Muscle of leg (tissue), 11 donors: Measurements from ENCODE around the gene CSTPP1. TPM values are rescaled to one million over a fixed set of nuclear protein-coding genes. Genes with fewer than 3 reads are reported as not detected.

Experiments used
- DNase-seq: peaks from one replicate; pipeline ENCODE4 v3.0.0; 2013
- H3K27ac ChIP-seq: one replicate; pipeline ENCODE4 v1.5.1; 2013; ENCODE audit warnings: mild to moderate bottlenecking, low read length, control low read depth
- H3K27me3 ChIP-seq: one replicate; pipeline ENCODE4 v1.6.1; 2013; ENCODE audit warnings: low read length; ENCODE audit not compliant: control insufficient read depth, insufficient read depth
- H3K36me3 ChIP-seq: one replicate; pipeline ENCODE4 v1.6.1; 2013; ENCODE audit warnings: low read length; ENCODE audit not compliant: control insufficient read depth, insufficient read depth
- H3K4me1 ChIP-seq: one replicate; pipeline ENCODE4 v1.6.1; 2013; ENCODE audit warnings: low read length; ENCODE audit not compliant: control insufficient read depth, insufficient read depth
- H3K4me3 ChIP-seq: one replicate; pipeline ENCODE4 v1.5.1; 2013; ENCODE audit warnings: low read length, control low read depth
- H3K9me3 ChIP-seq: replicated peaks from 2 replicates; pipeline ENCODE4 v1.6.1; 2013; ENCODE audit warnings: low read depth, low read length; ENCODE audit not compliant: control insufficient read depth
- whole genome bisulfite sequencing: methylation state at CpG from one replicate; pipeline ENCODE4 v1.1.5; 2013; ENCODE audit warnings: missing lambda C conversion rate; ENCODE audit not compliant: insufficient coverage; 5-methylcytosine and 5-hydroxymethylcytosine counted together
- polyA plus RNA-seq, 8 donors: library from polyadenylated mRNA; unstranded; fragments of 120-200 nt; gene quantifications; one replicate each; pipeline versions ENCODE4 v1.2.1 to v1.2.3, GENCODE V29; 2013; ENCODE audit warnings: inconsistent platforms in 1 of 8, low replicate concordance in 1 of 8; ENCODE audit not compliant: insufficient read length in 8 of 8, insufficient read depth in 1 of 8
- total RNA-seq: library from RNA; stranded (reverse); fragments of 120-200 nt; gene quantifications from one replicate; pipeline ENCODE4 v1.2.4, GENCODE V29; 2013

Gene CSTPP1
- total and polyA plus RNA-seq, 9 donors, result 14.1 to 23.9 (median 23.1) TPM

DNA sequence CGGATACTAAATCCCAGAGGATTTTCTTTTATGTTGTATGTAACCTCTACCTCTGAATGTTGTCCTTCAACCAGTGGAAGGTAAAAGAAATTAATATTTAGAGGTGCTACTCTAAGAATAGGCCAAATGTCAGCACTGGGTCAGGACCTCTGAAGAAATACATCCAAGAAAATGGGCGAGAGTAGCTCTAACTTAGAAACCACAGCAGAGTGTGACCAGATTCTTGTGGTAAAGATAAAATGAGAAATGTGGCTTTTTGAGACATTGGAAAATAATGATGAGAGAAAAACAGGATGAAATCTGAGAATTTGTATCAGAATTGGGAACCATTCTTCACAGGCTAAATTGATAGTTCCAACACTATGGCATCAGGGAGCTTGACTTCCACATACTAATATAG, 63.5 kb downstream of the CSTPP1 start:
- Histone ChIP-seq H3K4me3 (no peak overlapping the region), H3K4me1 (peaks cover 9% of the 10 kb centered on the region), H3K27ac (no peak overlapping the region), H3K36me3 (no peaks in the 10 kb centered on the region), H3K27me3 (no peaks in the 10 kb centered on the region), H3K9me3 (no peaks in the 10 kb centered on the region)
- 100% methylated on average over 1 of the region's 2 CpGs for WGBS
- DNase-seq, result no peak

DNA sequence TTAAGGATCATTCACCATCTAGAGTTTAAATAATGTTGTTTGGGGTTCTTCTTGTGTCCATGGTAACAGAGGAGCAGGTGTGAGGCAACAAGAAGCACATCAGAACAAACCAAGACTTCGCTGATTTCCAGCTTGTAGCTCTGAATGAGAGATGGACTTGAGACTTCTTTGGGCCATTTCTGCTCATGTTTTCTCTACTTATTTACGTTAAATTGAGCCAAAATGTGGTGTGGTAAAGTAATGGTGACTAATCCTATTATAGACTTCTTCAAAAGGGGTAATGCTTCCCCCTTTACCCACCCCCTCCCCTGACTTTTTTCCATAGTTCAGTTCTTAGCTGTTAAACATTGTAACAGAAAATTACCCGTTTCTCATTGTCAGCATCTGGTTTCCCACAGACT, 65.2 kb downstream of the CSTPP1 start:
- no peaks in the 10 kb centered on the region for H3K9me3 ChIP-seq
- peak; percentile 55 for DNase-seq
- 60% methylated on average over 1 of the region's 3 CpGs for WGBS

DNA sequence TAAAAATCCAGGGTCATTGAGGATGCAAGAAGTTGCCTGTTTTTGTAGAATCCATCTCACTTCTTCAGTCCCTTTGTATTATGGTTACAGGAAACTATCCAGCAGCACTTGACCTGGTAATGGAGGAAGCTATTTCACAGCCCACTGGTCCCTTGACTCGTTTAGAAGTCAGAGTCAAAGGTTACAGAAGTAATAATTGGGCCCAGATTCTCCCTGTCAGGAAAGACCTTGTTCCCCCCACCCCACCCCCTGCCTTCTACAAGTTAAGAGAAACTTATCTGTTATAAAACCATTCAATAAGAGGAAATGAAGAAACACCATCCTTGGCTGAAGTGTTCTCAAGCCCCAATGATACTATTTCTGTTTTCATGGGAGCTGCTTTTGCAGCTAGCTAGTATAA, 65.8 kb downstream of the CSTPP1 start:
- no CpG with 5 or more reads among the region's 1 CpG for WGBS
- Histone ChIP-seq H3K9me3 (no peaks in the 10 kb centered on the region), H3K4me3 (no peak overlapping the region), H3K4me1 (peaks cover 9% of the 10 kb centered on the region), H3K27me3 (no peaks in the 10 kb centered on the region), H3K27ac (peak overlapping the region; percentile 37), H3K36me3 (no peaks in the 10 kb centered on the region)
- DNase-seq, result peak; percentile 36

More for the DNA sequence above, 65.2 kb downstream of the CSTPP1 start:
- H3K27me3 ChIP-seq, result no peaks in the 10 kb centered on the region
- H3K4me3 ChIP-seq, result no peak overlapping the region
- no peaks in the 10 kb centered on the region for H3K36me3 ChIP-seq
- H3K4me1 ChIP-seq, result peaks cover 9% of the 10 kb centered on the region
- H3K27ac ChIP-seq, result peak overlapping the region; percentile 9

DNA sequence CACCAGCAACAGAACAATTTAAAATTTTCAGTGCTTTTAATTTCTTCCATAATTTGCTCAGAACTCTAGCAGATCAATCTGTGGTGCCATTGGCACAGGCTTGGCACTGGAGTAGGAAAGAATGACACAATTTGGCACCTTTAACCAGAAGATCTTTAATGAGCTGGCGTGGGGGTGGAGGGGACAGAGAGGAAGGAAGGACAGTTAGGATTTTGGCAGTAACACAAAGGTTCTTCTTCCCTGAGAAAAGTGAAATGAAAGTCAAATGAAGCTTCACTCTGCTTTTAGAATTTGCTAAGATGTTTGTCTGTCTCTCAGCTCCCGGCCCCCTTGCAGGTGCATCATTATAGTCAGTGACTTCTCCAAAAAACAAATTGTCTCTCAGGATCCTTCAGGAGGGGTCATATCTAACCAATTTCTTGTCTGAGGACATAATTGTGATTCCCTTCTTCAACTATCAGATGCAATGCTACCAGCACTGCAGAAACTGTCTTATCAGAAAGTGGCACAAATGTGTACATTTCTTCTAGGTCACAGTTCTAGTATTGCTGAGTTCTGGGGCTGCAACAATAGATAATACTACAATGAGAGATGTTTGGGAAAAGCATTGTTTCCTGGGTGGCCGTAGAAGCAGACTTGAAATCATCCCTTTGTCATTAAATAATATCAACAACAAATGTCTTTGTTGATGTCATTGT, 66.8 kb downstream of the CSTPP1 start:
- peaks cover 9% of the 10 kb centered on the region for H3K4me1 ChIP-seq
- no peak overlapping the region for H3K4me3 ChIP-seq
- H3K27ac ChIP-seq, result no peak overlapping the region
- H3K27me3 ChIP-seq, result no peaks in the 10 kb centered on the region
- DNase-seq, result peak; percentile 60
- H3K9me3 ChIP-seq, result no peaks in the 10 kb centered on the region
- H3K36me3 ChIP-seq, result no peaks in the 10 kb centered on the region
- WGBS, result 60% methylated on average over 1 of the region's 3 CpGs

DNA sequence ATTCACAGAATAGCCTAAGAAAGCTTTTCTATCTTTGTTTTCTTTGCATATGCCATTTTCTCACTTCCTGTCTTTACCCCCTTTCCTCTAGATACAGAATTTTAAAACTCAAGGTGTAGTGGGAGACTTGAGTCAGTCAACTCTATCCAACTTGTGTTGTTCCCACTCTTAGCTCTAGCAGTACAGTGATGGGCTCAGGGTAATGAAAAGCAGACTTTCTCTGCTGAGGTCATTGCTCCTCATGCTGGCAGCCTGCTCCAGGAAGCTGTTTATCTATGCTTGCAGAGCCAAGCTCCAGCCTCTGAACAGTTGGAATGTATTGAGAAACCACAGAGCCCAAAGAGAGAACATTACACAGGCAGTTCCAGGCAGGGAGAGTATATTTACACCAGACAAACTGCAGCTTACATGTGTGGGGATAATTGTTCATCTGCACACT, 68.1 kb downstream of the CSTPP1 start:
- Histone ChIP-seq H3K36me3 (no peaks in the 10 kb centered on the region), H3K27me3 (no peaks in the 10 kb centered on the region), H3K4me1 (peaks cover 9% of the 10 kb centered on the region), H3K9me3 (no peaks in the 10 kb centered on the region), H3K4me3 (no peak overlapping the region), H3K27ac (peak overlapping the region; percentile 32)
- DNase-seq, result peak; percentile 99

DNA sequence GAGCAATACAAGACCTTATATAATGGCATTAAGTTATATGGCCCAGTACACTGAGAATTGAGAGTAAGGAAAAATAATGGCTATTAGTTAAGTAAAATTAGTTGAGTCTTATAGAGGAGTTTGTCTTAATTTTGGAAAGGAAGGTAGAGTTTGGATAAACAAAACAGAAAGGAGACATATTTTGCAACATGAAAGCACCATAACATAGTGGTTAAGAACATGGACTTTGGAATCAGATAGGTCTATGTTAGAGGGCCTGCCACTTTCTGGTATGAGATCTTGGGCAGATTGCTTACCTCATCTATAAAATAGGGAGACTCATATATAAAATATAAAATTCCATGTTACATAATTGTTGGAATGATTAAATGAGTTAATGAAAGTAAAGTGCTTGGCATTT, 68.9 kb downstream of the CSTPP1 start:
- H3K9me3 ChIP-seq, result no peaks in the 10 kb centered on the region
- no peaks in the 10 kb centered on the region for H3K27me3 ChIP-seq
- DNase-seq, result no peak
- H3K4me3 ChIP-seq, result no peak overlapping the region
- peaks cover 9% of the 10 kb centered on the region for H3K4me1 ChIP-seq
- no peaks in the 10 kb centered on the region for H3K36me3 ChIP-seq
- peak overlapping the region; percentile 32 for H3K27ac ChIP-seq

DNA sequence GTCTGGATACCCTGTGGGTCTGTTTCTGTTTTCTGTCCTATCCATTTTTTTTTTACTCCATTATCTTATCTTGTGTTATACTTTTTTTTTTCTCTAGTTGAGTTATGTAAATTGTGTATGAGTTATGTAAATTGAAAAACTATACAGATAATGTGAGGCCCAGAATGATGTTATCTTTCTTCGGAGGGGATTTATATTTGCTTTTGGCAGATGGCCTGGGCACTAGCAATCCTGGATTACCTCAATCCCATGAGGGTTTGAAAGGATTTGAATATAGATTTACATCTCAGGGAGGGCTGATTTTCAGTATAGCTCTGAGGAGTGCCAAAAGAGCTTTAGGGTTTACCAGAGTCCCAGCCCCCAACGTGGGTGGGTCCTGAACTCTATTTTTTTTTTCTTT, 71.0 kb downstream of the CSTPP1 start:
- H3K9me3 ChIP-seq, result no peaks in the 10 kb centered on the region
- H3K4me3 ChIP-seq, result no peak overlapping the region
- DNase-seq, result peak; percentile 59
- no peaks in the 10 kb centered on the region for H3K27me3 ChIP-seq
- H3K4me1 ChIP-seq, result peaks cover 9% of the 10 kb centered on the region
- WGBS, result 33% methylated on average over 1 of the region's 2 CpGs
- H3K36me3 ChIP-seq, result no peaks in the 10 kb centered on the region
- H3K27ac ChIP-seq, result no peak overlapping the region

DNA sequence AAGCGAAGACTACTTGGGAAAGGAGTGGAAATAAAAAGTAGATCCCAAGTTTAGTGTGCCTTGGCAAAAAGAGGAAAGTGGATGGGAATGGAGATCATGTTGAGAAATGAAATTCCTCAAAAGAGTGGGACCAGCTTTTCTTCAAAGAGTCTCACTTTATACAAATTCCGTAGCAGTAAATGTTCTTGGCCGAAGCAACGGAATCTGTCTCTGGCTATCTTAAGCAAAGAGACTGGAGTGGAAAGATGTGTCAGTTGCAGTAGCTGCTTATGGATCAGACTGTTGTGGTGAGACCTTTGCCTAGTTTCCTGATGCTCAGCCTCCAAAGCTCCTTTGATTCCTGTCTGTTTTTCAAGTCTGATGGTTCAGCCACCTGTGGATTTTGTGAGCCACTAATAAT, 73.6 kb downstream of the CSTPP1 start:
- Histone ChIP-seq H3K4me1 (no peaks in the 10 kb centered on the region), H3K36me3 (no peaks in the 10 kb centered on the region), H3K27me3 (no peaks in the 10 kb centered on the region), H3K27ac (no peak overlapping the region), H3K4me3 (no peak overlapping the region), H3K9me3 (no peaks in the 10 kb centered on the region)
- peak; percentile 84 for DNase-seq
- whole genome bisulfite sequencing, result 61% methylated on average over 2 of the region's 4 CpGs

DNA sequence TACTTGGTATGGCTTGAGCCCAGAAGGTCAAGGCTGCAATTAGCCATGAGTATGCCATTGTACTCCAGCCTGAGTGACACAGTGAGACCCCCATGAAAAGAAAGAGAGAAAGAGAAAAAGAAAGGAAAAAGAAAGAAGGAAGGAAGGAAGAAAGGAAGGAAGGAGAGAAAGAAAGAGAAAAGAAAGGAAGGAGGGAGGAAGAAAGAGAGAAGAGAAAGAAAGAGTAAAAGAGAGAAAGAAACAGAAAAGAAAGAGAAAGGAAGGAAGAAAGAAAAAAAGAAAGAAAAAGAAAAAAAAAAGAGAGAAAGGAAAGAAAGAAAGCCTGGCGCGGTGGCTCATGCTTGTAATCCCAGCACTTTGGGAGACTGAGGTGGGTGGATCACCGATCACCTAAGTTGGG, 77.5 kb downstream of the CSTPP1 start:
- Histone ChIP-seq H3K9me3 (no peaks in the 10 kb centered on the region), H3K4me3 (no peak overlapping the region), H3K27ac (no peak overlapping the region), H3K4me1 (no peaks in the 10 kb centered on the region), H3K27me3 (no peaks in the 10 kb centered on the region), H3K36me3 (no peaks in the 10 kb centered on the region)
- no CpG with 5 or more reads among the region's 3 CpGs for WGBS
- no peak for DNase-seq

DNA sequence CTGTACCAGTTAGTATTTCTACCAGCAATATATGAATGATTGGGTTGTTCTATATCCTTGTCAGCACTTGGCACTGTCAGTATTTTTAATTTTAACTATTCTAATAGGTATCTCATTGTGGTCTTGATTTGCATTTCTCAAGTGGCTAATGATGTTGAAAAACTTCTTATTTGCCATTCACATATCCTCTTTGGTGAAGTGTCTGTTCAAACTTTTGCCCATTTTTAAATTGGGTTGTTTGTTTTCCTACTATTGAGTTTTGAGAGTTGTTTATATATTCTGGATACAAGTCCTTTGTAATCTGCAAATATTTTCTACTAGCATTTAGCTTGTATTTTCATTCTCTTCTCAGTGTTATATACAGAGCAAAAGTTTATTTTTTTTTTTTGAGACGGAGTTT, 82.1 kb downstream of the CSTPP1 start:
- Histone ChIP-seq H3K27me3 (no peaks in the 10 kb centered on the region), H3K4me1 (no peaks in the 10 kb centered on the region), H3K4me3 (no peak overlapping the region), H3K9me3 (no peaks in the 10 kb centered on the region), H3K36me3 (no peaks in the 10 kb centered on the region), H3K27ac (no peak overlapping the region)
- DNase-seq, result no peak
- no CpG with 5 or more reads among the region's 1 CpG for WGBS
